Cardiac fibroblast (primary cell): Measurements from ENCODE around the gene SULF2.

Experiments used
- DNase-seq, 2 donors: peaks; one replicate each; pipeline versions ENCODE4 v3.0.0 to v3.0.0-alpha.2; 2010; ENCODE audit warnings: low read depth in 2 of 2
- H3K4me3 ChIP-seq, 2 donors: replicated peaks in 1 of 2; 1 replicate in 1 of 2; 2 replicates in 1 of 2; pipeline ENCODE4 v1.5.1; 2011; ENCODE audit warnings: low read depth in 2 of 2, low read length in 2 of 2, mild to moderate bottlenecking in 2 of 2, moderate library complexity in 1 of 2
- TF ChIP-seq, protein P1 (sequence below): IDR thresholded peaks from one replicate; pipeline ENCODE4 v1.5.1; 2011; ENCODE audit warnings: low read depth, mild to moderate bottlenecking, low read length, inconsistent platforms

The SULF2 gene

DNA sequence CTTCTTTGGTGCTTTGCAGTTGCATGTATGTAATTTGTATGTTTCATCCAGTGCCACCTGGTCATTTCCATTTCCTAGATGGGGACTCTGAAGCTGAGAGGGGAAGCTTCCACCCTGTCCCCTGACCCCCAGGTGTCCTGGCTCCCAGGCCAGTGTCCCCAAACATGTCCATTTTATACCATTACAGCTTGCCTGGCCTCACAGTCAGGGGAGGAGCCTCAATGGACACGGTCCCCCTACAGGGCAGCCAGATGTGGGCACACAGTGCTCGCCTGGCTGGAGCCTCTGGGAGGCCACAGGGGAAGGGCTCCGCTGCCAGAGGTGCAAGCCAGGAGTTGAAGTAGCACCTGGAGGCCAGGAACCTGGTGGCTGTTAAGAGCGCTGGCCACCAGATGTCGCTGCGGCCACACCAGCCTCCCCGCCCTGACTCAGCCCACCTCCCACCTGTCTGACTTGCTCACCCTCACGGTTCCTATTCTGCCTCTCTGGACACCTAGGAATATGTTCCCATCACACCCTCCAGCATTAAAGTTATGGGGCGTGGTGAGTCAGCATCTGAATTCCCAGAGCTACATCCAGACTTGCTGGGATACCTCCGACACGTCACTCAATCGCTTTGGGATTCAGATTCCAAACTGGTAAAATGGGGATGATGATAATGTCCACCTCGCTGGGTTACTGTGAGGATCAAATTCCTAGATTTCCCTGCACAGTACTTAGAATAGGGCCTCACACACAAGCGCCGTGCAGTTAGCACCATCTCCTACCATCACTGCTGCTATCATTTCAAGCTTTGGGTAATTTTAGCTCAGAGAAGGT, 107.4 kb downstream of the SULF2 start:
- DNase-seq: peak; percentile 42 to 46
- H3K4me3 ChIP-seq: no peak overlapping the region
- TF ChIP-seq, protein P1, sequence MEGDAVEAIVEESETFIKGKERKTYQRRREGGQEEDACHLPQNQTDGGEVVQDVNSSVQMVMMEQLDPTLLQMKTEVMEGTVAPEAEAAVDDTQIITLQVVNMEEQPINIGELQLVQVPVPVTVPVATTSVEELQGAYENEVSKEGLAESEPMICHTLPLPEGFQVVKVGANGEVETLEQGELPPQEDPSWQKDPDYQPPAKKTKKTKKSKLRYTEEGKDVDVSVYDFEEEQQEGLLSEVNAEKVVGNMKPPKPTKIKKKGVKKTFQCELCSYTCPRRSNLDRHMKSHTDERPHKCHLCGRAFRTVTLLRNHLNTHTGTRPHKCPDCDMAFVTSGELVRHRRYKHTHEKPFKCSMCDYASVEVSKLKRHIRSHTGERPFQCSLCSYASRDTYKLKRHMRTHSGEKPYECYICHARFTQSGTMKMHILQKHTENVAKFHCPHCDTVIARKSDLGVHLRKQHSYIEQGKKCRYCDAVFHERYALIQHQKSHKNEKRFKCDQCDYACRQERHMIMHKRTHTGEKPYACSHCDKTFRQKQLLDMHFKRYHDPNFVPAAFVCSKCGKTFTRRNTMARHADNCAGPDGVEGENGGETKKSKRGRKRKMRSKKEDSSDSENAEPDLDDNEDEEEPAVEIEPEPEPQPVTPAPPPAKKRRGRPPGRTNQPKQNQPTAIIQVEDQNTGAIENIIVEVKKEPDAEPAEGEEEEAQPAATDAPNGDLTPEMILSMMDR: peak; percentile 85

DNA sequence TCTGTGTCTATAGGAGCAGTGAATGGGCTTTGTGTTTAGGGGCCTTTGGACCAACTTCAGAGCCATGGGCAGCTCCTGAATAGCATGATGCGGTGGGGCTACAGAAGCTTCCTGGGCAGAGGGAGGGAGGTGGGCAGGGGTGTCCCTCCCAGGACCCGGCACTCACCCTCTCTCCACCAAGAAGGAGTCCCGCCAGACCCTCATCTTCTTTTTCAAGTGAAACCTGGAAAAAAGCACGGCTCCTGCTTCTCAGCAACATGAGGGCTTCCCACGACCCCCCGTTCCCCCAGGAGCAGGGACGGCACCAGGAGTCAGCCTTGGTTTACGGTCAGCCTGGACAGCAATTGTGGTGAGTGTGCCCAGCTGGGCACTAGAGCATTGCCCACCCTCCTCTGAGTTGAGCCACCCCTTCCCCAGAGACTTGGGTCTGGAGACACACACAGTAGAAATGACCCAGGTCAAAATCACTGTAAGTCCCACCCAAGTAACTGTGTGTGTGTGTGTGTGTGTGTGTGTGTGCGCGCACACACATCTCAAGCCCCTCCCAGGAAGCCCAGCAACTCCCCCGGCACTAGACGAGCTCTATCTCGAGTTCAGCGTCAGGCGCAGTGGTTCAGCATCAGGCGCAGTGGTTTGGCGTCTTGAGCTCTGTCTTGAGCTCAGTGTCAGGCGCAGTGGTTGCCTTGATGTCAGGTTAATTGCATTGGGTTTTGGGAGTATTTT, 108.2 kb downstream of the SULF2 start:
- no peak for DNase-seq
- TF ChIP-seq, protein P1: no peak
- no peak overlapping the region for H3K4me3 ChIP-seq

DNA sequence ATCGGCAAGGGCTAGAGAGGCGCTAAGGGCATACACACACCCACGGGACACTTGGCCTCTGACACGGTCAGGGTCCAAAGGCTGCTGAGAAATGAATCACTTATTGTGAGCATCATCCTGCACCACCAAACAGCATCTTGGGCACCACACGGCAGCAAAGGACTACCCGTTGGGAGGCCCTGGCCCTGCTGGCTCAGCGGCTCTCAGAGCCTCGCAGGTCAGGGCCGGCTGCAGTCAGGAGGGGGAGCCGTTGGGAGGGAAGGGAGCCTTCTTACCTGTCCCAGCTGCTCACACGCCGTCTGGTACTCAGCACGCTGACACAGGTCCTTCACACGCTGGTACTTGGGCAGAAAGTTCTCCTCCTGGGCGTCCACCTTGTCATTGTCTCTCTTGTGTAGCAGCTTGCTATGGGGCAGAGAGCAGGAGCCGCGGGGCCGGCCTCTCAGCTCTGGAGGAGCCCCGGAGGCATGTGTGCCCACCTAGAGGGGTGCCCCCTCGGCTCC, 109.0 kb downstream of the SULF2 start:
- TF ChIP-seq, protein P1: no peak

GRCh38 chr20:47675190-47676142, 109.8 kb downstream of the SULF2 start:
- TF ChIP-seq, protein P1: no peak
- no peak for DNase-seq
- no peak overlapping the region for H3K4me3 ChIP-seq

More for the DNA sequence above, 109.0 kb downstream of the SULF2 start:
- no peak overlapping the region for H3K4me3 ChIP-seq
- no peak for DNase-seq

GRCh38 chr20:47674686-47675085, 110.6 kb downstream of the SULF2 start:
- H3K4me3 ChIP-seq: no peak overlapping the region
- TF ChIP-seq, protein P1: no peak
- no peak for DNase-seq

DNA sequence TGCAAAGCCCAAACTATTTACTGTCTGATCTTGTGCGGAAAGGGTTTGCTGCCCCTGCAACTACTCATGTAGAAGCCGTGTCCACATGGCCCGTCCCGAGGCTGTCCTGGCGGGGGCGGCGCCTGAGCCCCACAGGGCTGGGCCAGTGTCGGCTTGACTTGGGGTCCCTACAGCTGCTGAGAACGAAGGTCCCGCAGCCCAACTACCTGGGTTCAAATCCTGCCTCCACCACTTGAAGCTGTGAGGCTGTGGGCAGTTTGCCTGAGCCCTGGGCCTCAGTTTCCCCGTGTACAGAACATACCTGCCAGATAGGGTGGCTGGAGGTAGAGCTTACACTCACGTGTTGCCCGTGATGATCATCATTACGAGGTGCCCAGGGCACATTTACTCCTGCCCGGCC, 111.1 kb downstream of the SULF2 start:
- no peak overlapping the region for H3K4me3 ChIP-seq
- TF ChIP-seq, protein P1: no peak
- no peak for DNase-seq
